Epithelial cell of esophagus (primary cell): ENCODE data around the gene CLBA1.
"Not testable (repeated sequence)": the region's sequence is repeated elsewhere in the genome, so short reads cannot be mapped to it uniquely, and the experiment has no call there.

Experiments
- DNase-seq: peaks from one replicate; pipeline ENCODE4 v3.0.0; 2010; ENCODE audit warnings: low read depth
- H3K4me3 ChIP-seq: 2 replicates; pipeline ENCODE4 v1.5.1; 2011; ENCODE audit warnings: mild to moderate bottlenecking, low read length, control low read depth
- CTCF ChIP-seq: IDR thresholded peaks from 2 replicates; pipeline ENCODE4 v1.5.1; 2011; ENCODE audit warnings: low read depth, mild to moderate bottlenecking, low read length, control low read depth, inconsistent platforms; ENCODE audit not compliant: insufficient read depth; ENCODE audit errors: missing control alignments

CLBA1 gene

GRCh38 chr14:105028251-105028927 lies 42.8 kb downstream of the CLBA1 start:
- peak; percentile 61 for DNase-seq
- no peak overlapping the region for H3K4me3 ChIP-seq
- TF ChIP-seq CTCF, result no peak

GRCh38 chr14:105029402-105029801 lies 43.8 kb downstream of the CLBA1 start:
- H3K4me3 ChIP-seq, result no peak overlapping the region
- DNase-seq, result no peak
- no peak for TF ChIP-seq CTCF

- peak; percentile 59 for DNase-seq
- no peak overlapping the region for H3K4me3 ChIP-seq
- no peak for TF ChIP-seq CTCF
Observed at GRCh38 chr14:105030194-105030593, 44.6 kb downstream of the CLBA1 start.

GRCh38 chr14:105030836-105031396 lies 45.3 kb downstream of the CLBA1 start:
- no peak for TF ChIP-seq CTCF
- no peak for DNase-seq
- no peak overlapping the region for H3K4me3 ChIP-seq

GRCh38 chr14:105032451-105032901 lies 46.9 kb downstream of the CLBA1 start:
- peak overlapping the region; percentile 47 for H3K4me3 ChIP-seq
- peak; percentile 73 for DNase-seq

- not testable (repeated sequence) for DNase-seq
- peak overlapping the region; percentile 47 for H3K4me3 ChIP-seq
Observed at GRCh38 chr14:105033412-105033900, 47.9 kb downstream of the CLBA1 start.

- DNase-seq, result no peak
- TF ChIP-seq CTCF, result no peak
- no peak overlapping the region for H3K4me3 ChIP-seq
Observed at GRCh38 chr14:105034315-105035039, 48.9 kb downstream of the CLBA1 start.

GRCh38 chr14:105035616-105036015 lies 50.0 kb downstream of the CLBA1 start:
- not testable (repeated sequence) for H3K4me3 ChIP-seq, DNase-seq
